Measurements from ENCODE around the gene CHST11. TPM values are rescaled to one million over a fixed set of nuclear protein-coding genes. Genes with fewer than 3 reads are reported as not detected.

CHST11 gene
- total RNA-seq, 1 donor from 2014 or later, result 7.7 TPM

GRCh38 chr12:104412681-104413080 is 44.1 kb upstream of the CHST11 start:
- no peak overlapping the region for H3K27ac Mint-ChIP-seq
- Histone ChIP-seq H3K9me3 (ENCODE audit: low read depth) (no peaks in the 10 kb centered on the region), H3K27ac (no peak overlapping the region), H3F3A (ENCODE audit: low read depth) (peaks cover 3% of the 10 kb centered on the region), H3K27me3 (no peaks in the 10 kb centered on the region), H3K4me2 (no peak overlapping the region), H3K9ac (no peak overlapping the region), H3K36me3 (no peaks in the 10 kb centered on the region), H3K4me1 (peaks cover 12% of the 10 kb centered on the region), H3K4me3 (no peak overlapping the region), H4K20me1 (ENCODE audit: low read depth) (no peaks in the 10 kb centered on the region), H2AFZ (replicated peaks) (no peak overlapping the region), H3K79me2 (ENCODE audit: low read depth) (no peaks in the 10 kb centered on the region)
- no peaks in the 10 kb centered on the region for H3K27me3 Mint-ChIP-seq (ENCODE audit: insufficient read depth, low read depth)
- H3K9me3 Mint-ChIP-seq, result no peaks in the 10 kb centered on the region
- TF ChIP-seq EZH2 (IDR thresholded peaks at IDR 0.05) (no peak), CTCF (IDR thresholded peaks at IDR 0.05) (no peak), EZH2phosphoT487 (IDR thresholded peaks at IDR 0.05) (no peak)
- H3K4me3 Mint-ChIP-seq, result peak overlapping the region; percentile 28
- H3K36me3 Mint-ChIP-seq, result no peaks in the 10 kb centered on the region
- DNase-seq (ENCODE audit: low spot score), result no peak
- peaks cover 3% of the 10 kb centered on the region for H3K4me1 Mint-ChIP-seq

GRCh38 chr12:104413330-104413729 is 43.4 kb upstream of the CHST11 start:
- Histone ChIP-seq H4K20me1 (ENCODE audit: low read depth) (no peaks in the 10 kb centered on the region), H3K27me3 (no peaks in the 10 kb centered on the region), H3K9ac (no peak overlapping the region), H3K4me2 (no peak overlapping the region), H2AFZ (replicated peaks) (no peak overlapping the region), H3K4me1 (peaks cover 12% of the 10 kb centered on the region), H3K36me3 (no peaks in the 10 kb centered on the region), H3F3A (ENCODE audit: low read depth) (peaks cover 3% of the 10 kb centered on the region), H3K9me3 (ENCODE audit: low read depth) (no peaks in the 10 kb centered on the region), H3K27ac (no peak overlapping the region), H3K4me3 (no peak overlapping the region), H3K79me2 (ENCODE audit: low read depth) (no peaks in the 10 kb centered on the region)
- no peak overlapping the region for H3K27ac Mint-ChIP-seq
- no peak for TF ChIP-seq EZH2 (IDR thresholded peaks at IDR 0.05)
- no peak for TF ChIP-seq EZH2phosphoT487 (IDR thresholded peaks at IDR 0.05)
- TF ChIP-seq CTCF (IDR thresholded peaks at IDR 0.05), result no peak
- no peak overlapping the region for H3K4me3 Mint-ChIP-seq
- H3K27me3 Mint-ChIP-seq (ENCODE audit: insufficient read depth, low read depth), result no peaks in the 10 kb centered on the region
- no peaks in the 10 kb centered on the region for H3K36me3 Mint-ChIP-seq
- DNase-seq (ENCODE audit: low spot score), result no peak
- H3K9me3 Mint-ChIP-seq, result no peaks in the 10 kb centered on the region
- H3K4me1 Mint-ChIP-seq, result peaks cover 3% of the 10 kb centered on the region

- peaks cover 3% of the 10 kb centered on the region for H3K4me1 Mint-ChIP-seq
- no peaks in the 10 kb centered on the region for H3K27me3 Mint-ChIP-seq (ENCODE audit: insufficient read depth, low read depth)
- H3K9me3 Mint-ChIP-seq, result peaks cover 2% of the 10 kb centered on the region
- no peak overlapping the region for H3K4me3 Mint-ChIP-seq
- H3K36me3 ChIP-seq, result no peaks in the 10 kb centered on the region
- no peak overlapping the region for H3K27ac ChIP-seq
- no peaks in the 10 kb centered on the region for H3K9me3 ChIP-seq (ENCODE audit: low read depth)
- DNase-seq (ENCODE audit: low spot score), result peak; percentile 21
- no peak overlapping the region for H3K4me3 ChIP-seq
- H3F3A ChIP-seq (ENCODE audit: low read depth), result peaks cover 3% of the 10 kb centered on the region
- no peak overlapping the region for H3K9ac ChIP-seq
- H3K4me2 ChIP-seq, result peak overlapping the region; percentile 16
- H3K4me1 ChIP-seq, result peaks cover 12% of the 10 kb centered on the region
- no peaks in the 10 kb centered on the region for H4K20me1 ChIP-seq (ENCODE audit: low read depth)
- H3K79me2 ChIP-seq (ENCODE audit: low read depth), result no peaks in the 10 kb centered on the region
- H2AFZ ChIP-seq (replicated peaks), result no peak overlapping the region
- no peaks in the 10 kb centered on the region for H3K27me3 ChIP-seq
- no peak for TF ChIP-seq EZH2phosphoT487 (IDR thresholded peaks at IDR 0.05)
- TF ChIP-seq CTCF (IDR thresholded peaks at IDR 0.05), result no peak
- no peak for TF ChIP-seq EZH2 (IDR thresholded peaks at IDR 0.05)
- H3K36me3 Mint-ChIP-seq, result no peaks in the 10 kb centered on the region
- no peak overlapping the region for H3K27ac Mint-ChIP-seq
Observed at GRCh38 chr12:104414581-104415341, 42.0 kb upstream of the CHST11 start.

Measured in neural progenitor cell (in vitro differentiated cells).